Inferior parietal cortex (tissue), 1 donor: ENCODE data around the gene ADCY9.
"Not testable (repeated sequence)": the region's sequence is repeated elsewhere in the genome, so short reads cannot be mapped to it uniquely, and the experiment has no call there.

ENCODE experiments used
- DNase-seq: peaks from one replicate; pipeline ENCODE4 v3.0.0-alpha.2; 2016; ENCODE audit errors: extremely low spot score

ADCY9 gene

DNA sequence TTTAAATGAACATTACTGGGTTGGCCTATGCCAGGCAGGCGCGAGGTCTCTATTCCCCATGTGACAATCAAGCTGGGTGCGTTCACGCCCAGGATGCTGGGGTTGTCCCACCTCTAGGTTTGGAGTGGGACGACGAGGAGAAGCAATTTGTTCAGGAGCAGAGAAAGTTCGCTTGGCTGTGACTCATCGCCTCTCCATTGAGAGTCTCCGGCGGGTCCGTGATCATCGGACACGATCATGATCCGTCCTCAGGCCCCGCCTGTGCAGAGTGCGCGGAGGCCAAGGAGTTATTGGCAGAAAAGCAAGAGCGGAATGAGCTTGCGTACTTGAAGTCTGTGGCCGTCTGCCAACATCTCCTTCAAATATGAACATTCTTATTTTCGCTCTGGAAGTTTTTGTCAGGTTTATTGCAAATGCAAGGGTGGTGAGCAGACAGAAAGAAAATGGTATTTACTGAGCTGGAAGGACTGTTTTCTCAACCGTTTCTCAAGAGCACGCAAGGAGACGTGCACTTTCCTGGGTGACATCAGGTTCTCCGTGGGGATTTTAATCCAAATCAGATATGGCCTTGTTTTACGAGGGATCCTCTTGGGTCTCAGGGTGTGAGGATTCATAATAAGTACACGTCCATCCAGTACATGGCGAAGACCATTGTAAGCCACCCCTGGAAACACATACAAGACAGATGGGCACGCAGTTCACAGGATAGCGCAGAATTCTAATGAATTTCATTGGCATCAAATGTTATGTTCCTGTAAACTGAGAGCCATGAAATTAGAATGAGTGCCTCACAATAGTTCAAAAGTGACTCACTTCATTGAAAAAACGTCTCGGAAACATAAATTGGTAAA lies 165.7 kb downstream of the ADCY9 start:
- no peak for DNase-seq

DNA sequence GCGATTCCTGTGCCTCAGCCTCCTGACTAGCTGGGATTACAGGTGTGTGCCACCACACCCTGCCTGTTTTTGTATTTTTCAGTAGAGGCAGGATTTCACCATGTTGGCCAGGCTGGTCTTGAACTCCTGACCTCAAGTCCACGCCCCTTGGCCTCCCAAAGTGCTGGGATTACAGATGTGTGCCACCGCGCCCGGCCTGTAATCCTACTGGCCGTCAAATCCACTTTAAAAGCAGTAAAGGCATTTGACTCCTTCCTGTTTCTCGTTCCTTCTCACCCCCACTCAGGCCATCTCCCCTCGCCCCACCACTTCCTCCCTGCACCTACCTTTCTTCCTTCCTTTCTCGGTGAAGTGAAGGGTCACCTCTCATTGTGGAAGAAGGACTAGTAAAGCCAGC lies 166.3 kb downstream of the ADCY9 start:
- DNase-seq = no peak

DNA sequence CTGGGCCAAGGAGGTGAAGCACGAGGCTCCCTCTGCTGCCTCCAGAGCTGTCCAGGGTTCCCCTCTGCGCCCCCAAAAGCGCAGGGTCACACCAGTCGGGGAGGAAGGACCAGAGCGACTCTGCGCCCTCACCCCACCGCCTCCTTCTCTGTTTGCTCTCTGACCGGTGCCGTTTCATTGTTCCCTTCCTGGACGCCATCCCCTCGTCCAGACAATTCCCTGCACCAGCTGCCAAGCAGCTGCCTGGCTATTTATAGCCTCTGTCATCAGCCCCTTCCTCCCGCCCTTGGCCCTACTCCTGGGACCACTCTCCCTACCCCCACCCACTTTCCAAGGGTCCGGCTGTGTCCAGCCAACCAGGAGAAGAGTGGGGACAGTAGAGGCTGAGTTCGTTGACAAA lies 167.0 kb downstream of the ADCY9 start:
- DNase-seq = no peak

DNA sequence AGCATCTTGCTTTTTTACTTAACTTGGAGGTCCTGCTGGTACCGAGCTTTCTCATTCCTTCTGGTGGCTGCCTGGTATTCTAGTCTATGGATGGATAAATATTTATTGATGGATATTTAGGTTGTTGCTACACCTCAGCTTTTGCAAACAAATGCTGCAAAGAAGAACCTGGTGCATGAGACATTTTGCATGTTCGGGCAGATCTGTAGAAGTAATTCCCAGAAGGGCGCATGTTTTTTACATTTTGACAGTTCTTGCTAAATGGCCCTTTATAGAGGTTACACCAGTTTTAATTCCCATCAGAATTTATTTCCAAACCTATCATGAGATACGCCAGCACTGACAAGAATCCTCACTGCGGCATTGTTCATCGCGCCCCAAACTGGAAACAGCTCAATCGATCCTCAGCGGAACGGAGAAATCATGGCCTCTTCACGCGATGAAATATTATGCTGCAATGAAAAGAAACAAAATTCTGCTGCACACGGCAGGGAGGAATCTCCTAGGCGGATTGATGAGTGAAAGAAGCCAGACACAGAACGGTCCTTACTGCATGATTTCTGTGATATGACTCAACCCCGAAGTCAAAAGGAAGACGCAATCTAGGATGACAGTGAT lies 167.8 kb downstream of the ADCY9 start:
- no peak for DNase-seq

DNA sequence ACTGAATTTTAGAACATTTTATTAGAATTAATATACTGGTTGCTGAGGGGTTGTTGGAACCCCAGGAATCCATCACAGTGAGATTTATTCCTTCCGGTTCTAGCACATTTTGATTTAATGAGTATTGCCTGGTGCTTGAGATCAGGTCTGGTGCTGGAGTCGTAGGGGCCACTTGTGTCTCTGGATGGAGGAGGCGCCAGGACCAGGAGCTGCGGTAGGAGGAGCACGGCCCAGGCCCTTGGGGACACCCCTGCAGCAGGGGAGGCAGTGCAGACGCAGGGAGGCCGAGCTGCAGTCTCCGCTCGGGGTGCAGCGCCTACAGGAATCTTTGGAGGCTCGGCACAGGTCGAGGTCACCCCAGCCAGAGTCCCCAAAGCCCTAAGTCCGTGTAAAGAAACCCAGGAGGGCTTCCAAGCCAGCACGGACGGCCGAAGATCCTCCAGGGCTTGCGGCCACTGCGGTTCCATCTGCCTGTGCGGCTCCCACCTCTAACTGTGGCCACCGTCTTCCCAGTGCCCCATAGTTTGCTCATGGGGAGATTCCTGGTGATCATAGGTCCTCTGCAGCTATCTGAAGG lies 169.6 kb downstream of the ADCY9 start:
- no peak for DNase-seq

DNA sequence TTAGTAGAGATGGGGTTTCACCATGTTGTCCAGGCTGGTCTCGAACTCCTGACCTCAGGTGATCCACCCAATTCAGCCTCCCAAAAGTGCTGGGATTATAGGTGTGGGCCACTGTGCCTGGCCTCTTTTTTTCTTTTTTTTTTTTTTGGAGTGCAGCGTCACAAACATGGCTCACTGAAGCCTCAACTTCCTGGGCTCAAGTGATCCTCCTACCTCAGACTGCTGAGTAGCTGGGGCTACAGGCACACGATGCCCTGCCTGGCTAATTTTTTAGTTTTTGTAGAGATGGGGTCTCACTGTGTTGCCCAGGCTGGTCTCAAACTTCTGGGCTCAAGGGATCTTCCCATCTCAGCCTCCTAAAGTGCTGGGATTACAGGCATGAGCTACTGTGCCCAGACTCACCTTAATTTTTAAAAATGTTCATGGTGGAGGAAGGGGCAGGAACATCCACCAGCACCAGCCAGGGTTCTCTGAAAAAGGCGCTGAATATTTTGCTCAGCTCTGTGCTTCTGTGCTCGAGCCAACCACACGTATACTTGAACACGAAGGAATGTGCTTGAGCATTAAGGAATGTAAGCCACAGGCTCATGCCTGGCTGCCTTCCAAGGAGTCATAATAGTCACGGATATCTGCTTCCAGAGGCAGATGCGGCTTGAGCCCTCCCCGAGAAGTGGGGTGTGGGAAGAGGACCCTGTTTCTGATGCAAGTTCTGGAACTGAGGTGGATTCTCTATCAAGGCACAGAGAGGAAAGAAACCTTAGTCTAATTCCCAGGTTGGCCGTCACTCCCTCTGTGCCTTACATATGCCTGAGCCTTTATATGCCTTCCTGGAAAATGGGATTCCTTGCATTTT lies 170.3 kb downstream of the ADCY9 start:
- DNase-seq = no peak

DNA sequence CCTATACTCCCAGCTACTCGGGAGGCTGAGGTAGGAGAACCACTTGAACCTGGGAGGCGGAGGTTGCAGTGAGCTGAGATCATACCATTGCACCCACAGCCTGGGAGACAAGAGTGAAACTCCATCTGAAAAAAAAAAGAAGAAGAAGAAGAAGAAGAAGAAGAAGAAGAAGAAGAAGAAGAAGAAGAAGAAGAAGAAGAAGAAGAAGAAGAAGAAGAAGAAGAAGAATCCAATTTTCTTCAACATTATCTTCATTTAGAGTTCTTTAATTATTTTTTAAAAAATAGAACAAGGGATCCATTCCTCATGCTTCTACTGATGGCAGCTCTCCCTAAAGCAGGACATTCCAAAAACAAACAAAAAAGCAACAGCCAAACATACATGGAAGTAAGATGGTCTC lies 171.8 kb downstream of the ADCY9 start:
- not testable (repeated sequence) for DNase-seq

DNA sequence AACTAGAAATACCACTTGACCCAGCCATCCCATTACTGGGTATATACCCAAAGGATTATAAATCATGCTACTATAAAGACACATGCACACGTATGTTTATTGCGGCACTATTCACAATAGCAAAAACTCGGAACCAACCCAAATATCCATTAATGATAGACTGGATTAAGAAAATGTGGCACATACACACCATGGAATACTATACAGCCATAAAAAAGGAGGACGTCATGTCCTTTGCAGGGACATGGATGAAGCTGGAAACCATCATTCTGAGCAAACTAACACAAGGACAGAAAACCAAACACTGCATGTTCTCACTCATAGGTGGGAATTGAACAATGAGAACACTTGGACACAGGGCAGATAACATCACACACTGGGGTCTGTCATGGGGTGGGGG lies 174.1 kb downstream of the ADCY9 start:
- DNase-seq = not testable (repeated sequence)

DNA sequence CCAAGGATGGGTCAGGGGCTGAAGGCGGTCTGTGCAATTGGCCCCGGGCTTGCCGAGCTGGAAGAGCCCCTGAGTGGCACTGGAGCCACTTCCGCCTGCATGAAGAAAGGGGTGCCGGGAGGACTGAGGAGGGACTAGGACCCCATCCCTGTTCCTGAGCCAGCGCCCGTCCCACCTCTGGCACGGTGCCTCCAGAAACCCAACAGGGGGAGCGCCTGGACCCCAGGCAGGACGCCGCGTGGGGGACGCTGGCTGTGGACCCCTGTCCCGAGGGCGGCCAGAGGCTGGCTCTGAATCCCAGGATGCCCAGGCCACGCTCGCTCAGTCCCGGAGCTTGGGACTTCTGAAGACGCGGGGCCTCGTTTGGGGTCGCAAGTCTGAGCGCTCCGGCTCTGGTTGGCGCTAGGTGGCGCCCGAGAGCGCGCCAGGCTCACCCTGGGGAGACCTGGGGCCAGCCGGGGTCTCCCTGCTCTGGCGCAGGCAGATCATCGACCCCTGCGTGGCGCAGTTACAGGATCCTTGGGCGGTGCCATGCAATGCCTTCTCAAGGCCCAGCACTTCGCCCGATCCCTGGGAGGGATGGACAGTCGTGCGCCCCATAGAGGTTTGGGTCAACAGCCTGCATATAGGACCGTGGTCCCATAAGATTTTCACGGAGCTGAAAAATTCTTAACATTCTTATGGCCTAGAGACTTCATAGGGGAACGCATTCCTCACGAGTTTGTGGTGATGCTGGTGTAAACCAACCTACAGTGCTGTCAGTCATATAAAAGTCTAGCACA lies 177.2 kb downstream of the ADCY9 start:
- DNase-seq = no peak

DNA sequence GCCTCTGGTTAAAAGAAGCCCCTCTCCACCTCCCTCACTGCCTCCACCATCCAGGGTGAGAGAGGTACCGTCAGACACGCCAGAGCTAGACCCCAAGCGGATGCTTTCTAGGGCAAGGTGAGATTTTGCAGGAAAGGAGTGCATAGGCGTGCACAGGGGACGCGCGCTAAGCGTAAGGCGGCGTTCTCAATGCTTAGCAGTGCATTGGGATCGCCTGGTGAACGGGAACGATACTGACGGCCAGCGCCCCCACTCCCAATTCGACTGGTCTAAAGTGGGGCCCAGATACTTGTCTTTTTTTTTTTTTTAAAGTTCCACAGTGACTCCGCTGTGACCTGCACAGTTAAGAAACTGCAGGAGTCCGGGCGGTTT lies 177.8 kb downstream of the ADCY9 start:
- no peak for DNase-seq

DNA sequence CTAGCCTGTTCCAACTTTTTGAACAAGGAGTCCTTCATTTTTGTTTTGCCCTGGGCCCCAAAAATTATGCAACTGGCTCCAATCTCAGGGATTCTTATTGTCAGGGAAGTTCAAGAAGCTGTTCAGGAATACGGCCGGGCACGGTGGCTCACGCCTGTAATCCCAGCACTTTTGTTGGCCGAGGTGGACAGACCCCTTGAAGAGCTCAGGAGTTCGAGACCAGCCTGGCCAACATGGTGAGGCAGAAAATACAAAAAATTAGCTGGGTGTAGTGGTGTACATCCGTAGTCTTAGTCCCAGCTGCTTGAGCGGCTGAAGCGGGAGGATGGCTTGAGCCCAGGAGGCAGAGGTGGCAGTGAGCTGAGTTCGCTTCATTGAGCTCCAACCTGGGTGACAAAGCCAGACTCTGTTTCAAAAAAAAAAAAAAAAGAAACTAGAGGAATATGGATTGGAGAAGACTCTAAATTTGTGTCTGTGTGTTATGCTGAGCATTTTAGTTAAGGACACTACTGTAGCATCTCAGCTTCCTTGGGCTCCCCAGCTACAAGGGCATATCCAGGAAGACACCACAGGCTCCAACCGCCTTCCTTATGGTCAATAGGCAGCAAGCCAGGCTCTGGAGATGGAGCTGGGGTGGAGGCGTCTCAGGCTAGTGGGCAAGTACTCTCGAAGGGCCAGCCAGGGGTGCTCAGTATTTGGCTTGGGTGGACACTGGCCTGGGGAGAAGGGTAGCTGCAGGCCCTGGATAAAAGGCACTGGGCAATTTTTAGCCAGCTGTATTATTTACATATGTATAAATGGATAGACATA lies 179.0 kb downstream of the ADCY9 start:
- no peak for DNase-seq

DNA sequence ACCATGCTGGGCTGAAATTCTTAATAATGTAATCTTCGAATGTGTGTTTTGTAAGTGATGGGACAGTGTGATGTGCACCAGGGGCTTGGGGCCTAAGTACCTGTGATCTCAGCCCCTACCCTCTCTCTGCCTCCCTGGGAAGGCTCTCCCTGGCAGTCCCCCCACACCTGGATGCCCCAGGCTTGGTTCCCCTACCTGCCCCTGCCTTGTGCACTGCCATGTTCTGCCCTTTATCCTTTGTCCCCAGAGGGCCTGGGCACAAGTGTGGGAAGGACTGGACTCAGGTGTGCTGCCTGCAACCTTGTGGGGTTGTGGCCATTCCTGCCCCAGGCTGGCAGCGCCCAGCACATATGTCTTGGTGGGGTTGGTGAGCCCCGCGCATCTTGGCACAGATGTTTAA lies 180.3 kb downstream of the ADCY9 start:
- no peak for DNase-seq

DNA sequence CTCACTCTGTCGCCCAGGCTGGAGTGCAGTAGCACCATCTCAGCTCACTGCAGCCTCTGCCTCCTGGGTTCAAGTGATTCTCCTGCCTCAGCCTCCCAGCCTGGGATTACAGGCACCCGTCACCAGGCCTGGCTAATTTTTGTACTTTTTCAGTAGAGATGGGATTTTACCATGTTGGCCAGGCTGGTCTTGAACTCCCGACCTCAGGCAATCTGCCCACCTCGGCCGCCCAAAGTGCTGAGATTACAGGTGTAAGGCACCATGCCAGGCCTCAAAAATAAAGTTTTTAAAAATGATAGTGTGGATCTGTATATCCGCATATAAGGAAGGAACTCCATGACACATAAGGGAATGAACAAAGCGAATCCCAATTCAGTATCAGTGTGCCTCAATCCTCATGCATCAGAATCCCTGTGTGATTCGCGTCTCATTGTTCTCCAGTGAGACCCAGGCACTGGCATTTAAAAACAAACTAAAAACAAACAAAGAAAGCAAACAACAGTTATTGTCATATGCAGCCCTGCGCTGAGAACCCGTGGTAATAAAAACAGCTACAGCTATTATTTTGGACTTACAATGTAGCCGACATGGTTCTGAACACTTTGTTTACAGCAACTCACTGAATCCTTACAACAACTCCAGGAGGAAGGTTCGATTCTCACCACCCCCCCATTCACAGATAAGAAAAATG lies 181.6 kb downstream of the ADCY9 start:
- DNase-seq = no peak

DNA sequence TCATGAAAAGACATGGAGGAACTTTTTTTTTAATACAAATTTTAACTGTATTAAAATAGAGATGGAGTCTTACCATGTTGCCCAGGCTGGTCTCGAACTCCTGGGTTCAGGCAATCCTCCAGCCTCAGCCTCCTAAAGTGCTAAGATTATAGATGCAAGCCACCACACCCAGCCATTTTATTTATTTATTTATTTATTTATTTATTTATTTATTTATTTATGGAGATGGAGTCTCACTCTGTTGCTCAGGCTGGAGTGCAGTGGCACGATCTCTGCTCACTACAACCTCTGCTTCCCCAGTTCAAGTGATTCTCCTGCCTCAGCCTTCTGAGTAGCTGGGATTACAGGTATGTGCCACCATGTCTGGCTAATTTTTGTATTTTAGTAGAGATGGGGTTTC lies 189.1 kb downstream of the ADCY9 start:
- not testable (repeated sequence) for DNase-seq

DNA sequence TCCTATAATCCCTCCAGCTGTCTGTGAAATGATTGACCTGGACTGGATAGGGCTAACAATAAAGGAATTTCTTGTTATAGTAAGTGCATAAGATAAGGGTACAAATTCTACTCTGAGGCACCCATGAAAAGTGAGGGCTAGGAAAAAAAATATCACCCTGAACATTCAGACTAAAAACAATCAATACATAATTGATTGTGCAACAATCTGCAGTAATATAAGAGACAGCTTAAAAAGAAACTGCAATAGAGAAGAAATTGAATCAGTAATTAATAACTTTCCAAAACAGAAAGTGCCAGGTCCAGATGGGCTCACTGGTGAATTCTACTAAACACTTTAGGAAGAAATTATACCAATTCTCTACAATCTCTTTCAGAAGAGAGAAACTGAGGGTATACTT lies 191.5 kb downstream of the ADCY9 start:
- DNase-seq = no peak

DNA sequence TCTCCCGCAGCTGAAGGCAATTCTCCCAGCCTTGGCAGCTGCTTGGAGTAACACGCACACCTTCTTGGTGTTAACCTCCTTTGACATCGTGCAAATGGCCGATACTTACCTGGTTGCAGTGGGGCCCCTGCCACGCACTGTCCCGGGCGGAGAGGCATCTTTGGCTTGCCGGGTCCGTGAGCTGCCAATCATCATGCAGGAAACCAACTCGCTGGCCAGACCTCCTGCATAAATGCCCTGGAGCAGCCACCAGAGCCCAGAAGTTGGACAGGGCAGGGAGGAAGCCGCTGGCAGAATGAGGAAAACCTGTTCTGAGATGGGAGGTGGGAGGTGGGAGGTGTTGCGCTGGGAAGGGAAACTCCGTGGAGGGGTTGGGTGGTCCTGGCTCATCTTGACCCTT lies 194.0 kb downstream of the ADCY9 start:
- DNase-seq = no peak

DNA sequence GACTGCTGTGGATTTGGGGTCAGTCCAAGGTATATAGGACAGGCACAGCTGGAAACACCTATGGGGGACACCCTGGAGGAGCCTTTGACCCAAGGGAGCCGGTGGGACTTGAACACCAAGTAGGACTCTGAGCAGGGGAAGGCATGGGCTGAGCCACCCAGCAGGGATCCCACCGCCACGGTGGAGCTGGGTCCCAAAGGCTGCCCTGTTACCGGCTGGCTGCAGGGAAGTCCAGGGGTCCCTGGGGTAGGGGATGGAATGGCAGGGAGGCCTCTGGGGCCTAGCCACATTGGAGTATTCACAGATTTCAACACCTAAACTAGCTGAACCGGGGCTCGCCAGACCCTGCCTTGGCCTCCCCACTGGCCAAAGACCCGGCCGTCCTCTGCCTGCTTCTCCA lies 196.0 kb downstream of the ADCY9 start:
- no peak for DNase-seq

DNA sequence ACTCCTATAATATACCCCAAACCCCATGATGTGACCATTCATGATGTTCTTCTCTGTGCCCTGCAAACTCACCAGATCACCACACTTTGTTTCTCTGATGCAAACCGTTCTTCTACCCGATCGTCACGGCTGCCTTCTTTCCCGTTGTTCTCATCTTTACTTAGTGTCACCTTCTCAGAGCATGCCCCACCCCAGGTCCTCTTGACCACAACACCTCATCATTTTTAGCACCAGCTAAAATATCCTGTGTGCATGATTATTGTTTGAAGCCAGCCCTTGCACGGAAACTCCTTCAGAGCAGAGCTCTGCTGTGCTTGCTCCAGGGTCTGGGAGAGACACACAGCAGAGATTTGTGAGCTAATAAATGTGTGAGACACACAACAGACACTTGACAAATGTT lies 196.8 kb downstream of the ADCY9 start:
- no peak for DNase-seq

DNA sequence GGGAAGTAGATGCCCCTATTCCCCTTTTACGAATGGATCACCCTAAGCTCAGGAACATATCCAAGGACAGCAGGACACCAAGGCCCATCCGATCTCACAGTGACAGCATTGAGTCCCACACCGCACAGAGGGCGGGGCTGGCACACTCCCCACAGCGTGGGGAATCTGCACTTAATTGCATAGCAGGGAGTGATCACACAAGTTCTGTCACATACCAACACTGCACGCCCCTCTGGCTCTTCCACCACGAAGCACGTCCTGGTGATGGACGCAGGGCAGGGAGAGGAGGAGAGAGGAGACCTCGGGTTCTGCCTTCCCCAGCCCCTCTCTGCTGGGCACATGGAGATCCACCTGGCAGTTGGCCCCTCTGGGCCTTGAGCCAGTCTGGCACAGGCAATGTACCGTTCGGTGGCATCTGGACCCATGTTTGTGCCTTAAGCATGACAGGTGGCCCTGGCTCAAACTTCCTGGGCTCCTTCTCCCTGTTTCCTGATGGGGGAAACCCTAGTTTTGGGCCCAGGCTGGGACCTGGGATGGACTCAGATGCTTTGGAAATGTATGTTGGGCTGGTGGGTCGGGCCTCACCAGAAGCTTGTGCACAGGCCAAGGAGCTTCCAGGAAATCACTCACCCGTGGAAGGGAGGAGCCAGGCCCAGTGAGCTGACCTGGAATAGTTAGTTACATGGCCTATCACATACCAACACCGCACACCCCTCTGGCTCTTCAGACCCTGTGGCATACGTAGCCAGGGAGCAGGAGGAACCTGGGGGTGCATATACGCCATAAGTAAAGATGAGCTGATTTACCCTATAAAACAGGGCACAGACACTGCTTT lies 200.6 kb downstream of the ADCY9 start:
- no peak for DNase-seq
